ENCODE data around the gene ZSCAN10. TPM values are rescaled to one million over a fixed set of nuclear protein-coding genes. Genes with fewer than 3 reads are reported as not detected.

Gene ZSCAN10
- total and polyA plus RNA-seq, 9 of the 15 experiments (the other 6 are each of a cell fraction or from before 2014, with no cell fraction given), result 0.22 TPM; not detected in 8

DNA sequence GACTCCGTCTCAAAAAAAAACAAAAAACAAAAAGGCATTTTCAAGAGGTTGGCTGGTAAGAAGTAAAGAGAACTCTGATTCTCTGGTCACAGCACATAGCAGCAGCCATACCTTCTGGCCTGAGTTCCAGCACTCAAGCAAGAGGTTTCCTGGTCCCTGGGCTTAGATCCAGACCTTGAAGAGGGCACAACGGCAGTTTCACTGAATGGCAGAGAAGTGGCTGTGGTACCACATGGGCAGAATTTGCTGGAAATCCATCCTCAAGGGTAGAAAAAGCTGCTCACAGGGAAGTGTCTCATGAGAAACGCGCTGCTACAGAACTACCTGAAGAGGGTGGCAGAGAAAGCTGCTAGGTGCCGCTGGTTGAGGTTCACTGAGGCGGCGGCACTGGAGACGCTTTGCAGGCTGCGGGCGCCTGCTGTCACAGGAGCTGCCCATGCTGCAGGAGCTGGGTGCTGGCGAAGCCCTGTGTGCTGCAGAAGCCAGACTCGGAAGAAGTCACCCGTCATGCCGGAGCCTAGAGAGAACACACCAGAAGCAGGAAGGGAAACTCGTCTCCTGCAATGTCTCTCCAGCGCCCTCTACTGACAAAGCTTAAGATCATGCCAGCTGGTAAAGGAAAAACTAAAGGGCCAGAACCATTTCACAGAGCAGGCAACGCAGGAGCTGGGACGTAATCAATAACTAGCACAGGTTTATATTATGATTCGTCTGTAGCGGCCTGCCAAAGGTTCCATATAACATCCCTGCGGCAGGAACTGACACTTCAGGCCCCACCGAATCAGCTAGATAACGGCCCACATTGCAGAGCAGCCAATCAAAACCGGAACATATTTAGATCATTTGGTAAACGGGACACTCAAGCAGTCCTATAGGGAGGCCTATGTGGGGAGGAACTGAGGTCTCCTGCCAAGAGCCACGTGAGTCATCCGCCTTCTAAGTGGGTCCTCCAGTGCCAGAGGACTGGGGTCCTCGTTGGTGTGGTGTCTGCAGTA is 30.3 kb upstream of the ZSCAN10 start (continued):
- TF ChIP-seq, protein P1, sequence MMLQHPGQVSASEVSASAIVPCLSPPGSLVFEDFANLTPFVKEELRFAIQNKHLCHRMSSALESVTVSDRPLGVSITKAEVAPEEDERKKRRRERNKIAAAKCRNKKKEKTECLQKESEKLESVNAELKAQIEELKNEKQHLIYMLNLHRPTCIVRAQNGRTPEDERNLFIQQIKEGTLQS (IDR thresholded peaks at IDR 0.05), result no peak
- TF ChIP-seq, protein P1 (CRISPR knock-in tag; conservative IDR thresholded peaks at IDR 0.05), result peak; percentile 52; the same call in 1 of the 2 replicates
- TF ChIP-seq NFIC (IDR thresholded peaks at IDR 0.05) (0 out of 2 replicates have a peak, but pooled peaks have one; percentile 4), CC2D1A (IDR thresholded peaks at IDR 0.05) (peak; percentile 63; the same call in 1 of the 2 replicates), PHF20 (IDR thresholded peaks at IDR 0.05; ENCODE audit: partially characterized antibody) (peak; percentile 19), ILF3 (IDR thresholded peaks at IDR 0.05; ENCODE audit: borderline replicate concordance) (peak; percentile 16; the same call in 1 of the 2 replicates), PCBP1 (IDR thresholded peaks at IDR 0.05; ENCODE audit: low read depth, low read length, poor library complexity, severe bottlenecking) (no peak), KLF16 (IDR thresholded peaks at IDR 0.05) (peak; percentile 60), HLTF (IDR thresholded peaks at IDR 0.05) (no peak), POLR2AphosphoS2 (IDR thresholded peaks at IDR 0.05; ENCODE audit: low read length) (peak; percentile 85; the same call in 1 of the 2 replicates), XRCC5 (IDR thresholded peaks at IDR 0.05; ENCODE audit: low read depth, low read length) (0 out of 2 replicates have a peak, but pooled peaks have one; percentile 46), RAD51 (IDR thresholded peaks at IDR 0.05; ENCODE audit: borderline replicate concordance, low read depth) (no peak), TBP (optimal IDR thresholded peaks at IDR 0.05; ENCODE audit: low read depth, low read length) (peak; percentile 48), ZSCAN29 (IDR thresholded peaks at IDR 0.05) (no peak), ZNF444 (CRISPR knock-in tag; IDR thresholded peaks at IDR 0.05) (no peak), SMAD4 (CRISPR knock-in tag; conservative IDR thresholded peaks at IDR 0.05) (peak; percentile 54; the same call in 1 of the 2 replicates), HNRNPLL (IDR thresholded peaks at IDR 0.05; ENCODE audit: low read depth, low read length, poor library complexity, severe bottlenecking) (no peak)
- TF ChIP-seq, protein P2, sequence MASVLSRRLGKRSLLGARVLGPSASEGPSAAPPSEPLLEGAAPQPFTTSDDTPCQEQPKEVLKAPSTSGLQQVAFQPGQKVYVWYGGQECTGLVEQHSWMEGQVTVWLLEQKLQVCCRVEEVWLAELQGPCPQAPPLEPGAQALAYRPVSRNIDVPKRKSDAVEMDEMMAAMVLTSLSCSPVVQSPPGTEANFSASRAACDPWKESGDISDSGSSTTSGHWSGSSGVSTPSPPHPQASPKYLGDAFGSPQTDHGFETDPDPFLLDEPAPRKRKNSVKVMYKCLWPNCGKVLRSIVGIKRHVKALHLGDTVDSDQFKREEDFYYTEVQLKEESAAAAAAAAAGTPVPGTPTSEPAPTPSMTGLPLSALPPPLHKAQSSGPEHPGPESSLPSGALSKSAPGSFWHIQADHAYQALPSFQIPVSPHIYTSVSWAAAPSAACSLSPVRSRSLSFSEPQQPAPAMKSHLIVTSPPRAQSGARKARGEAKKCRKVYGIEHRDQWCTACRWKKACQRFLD (CRISPR knock-in tag; IDR thresholded peaks at IDR 0.05), result no peak
- TF ChIP-seq, protein P3, sequence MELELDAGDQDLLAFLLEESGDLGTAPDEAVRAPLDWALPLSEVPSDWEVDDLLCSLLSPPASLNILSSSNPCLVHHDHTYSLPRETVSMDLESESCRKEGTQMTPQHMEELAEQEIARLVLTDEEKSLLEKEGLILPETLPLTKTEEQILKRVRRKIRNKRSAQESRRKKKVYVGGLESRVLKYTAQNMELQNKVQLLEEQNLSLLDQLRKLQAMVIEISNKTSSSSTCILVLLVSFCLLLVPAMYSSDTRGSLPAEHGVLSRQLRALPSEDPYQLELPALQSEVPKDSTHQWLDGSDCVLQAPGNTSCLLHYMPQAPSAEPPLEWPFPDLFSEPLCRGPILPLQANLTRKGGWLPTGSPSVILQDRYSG (tag; conservative IDR thresholded peaks at IDR 0.05; ENCODE audit: low read depth), result no peak
- TF ChIP-seq, protein P4, sequence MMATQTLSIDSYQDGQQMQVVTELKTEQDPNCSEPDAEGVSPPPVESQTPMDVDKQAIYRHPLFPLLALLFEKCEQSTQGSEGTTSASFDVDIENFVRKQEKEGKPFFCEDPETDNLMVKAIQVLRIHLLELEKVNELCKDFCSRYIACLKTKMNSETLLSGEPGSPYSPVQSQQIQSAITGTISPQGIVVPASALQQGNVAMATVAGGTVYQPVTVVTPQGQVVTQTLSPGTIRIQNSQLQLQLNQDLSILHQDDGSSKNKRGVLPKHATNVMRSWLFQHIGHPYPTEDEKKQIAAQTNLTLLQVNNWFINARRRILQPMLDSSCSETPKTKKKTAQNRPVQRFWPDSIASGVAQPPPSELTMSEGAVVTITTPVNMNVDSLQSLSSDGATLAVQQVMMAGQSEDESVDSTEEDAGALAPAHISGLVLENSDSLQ (IDR thresholded peaks at IDR 0.05), result no peak; the same call in 1 of the 2 replicates
- TF ChIP-seq, protein P5, sequence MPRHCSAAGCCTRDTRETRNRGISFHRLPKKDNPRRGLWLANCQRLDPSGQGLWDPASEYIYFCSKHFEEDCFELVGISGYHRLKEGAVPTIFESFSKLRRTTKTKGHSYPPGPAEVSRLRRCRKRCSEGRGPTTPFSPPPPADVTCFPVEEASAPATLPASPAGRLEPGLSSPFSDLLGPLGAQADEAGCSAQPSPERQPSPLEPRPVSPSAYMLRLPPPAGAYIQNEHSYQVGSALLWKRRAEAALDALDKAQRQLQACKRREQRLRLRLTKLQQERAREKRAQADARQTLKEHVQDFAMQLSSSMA (CRISPR knock-in tag; IDR thresholded peaks at IDR 0.05), result no peak
